Keratinocyte (primary cell): ENCODE data around the gene ENTPD7. TPM values are rescaled to one million over a fixed set of nuclear protein-coding genes. Genes with fewer than 3 reads are reported as not detected.

Source experiments
- DNase-seq: peaks from one replicate; pipeline ENCODE4 v3.0.0-alpha.2; 2011; ENCODE audit warnings: low read depth, missing footprints, low spot score
- FAIRE-seq: peaks from 2 replicates; lab custom pipeline; 2011; peaks lifted over from hg19 to GRCh38; lab: Jason Lieb, UNC
- H2AFZ ChIP-seq: 2 replicates; pipeline ENCODE4 v1.6.0; 2012; ENCODE audit warnings: low read length, control low read depth, inconsistent platforms; ENCODE audit not compliant: control insufficient read depth
- H3K27ac ChIP-seq: 2 replicates; pipeline ENCODE4 v1.5.1; 2011; ENCODE audit warnings: low read length; ENCODE audit not compliant: control insufficient read depth, insufficient read depth
- H3K27me3 ChIP-seq: 3 replicates; pipeline ENCODE4 v1.6.0; 2011; ENCODE audit warnings: low read length; ENCODE audit not compliant: control insufficient read depth, insufficient read depth; ENCODE audit errors: extremely low read depth
- H3K36me3 ChIP-seq, 2 experiments: 2 replicates in 1 of 2; 3 replicates in 1 of 2; pipeline ENCODE4 v1.5.1; 2011; ENCODE audit warnings: low read length in 2 of 2, mild to moderate bottlenecking in 1 of 2; ENCODE audit not compliant: control insufficient read depth in 2 of 2, insufficient read depth in 2 of 2; ENCODE audit errors: extremely low read depth in 1 of 2
- H3K4me1 ChIP-seq: 3 replicates; pipeline ENCODE4 v1.5.1; 2011; ENCODE audit warnings: low read length; ENCODE audit not compliant: control insufficient read depth, insufficient read depth; ENCODE audit errors: extremely low read depth
- H3K4me2 ChIP-seq: 3 replicates; pipeline ENCODE4 v1.6.0; 2011; ENCODE audit warnings: low read depth, low read length; ENCODE audit not compliant: control insufficient read depth, insufficient read depth; ENCODE audit errors: extremely low read depth
- H3K4me3 ChIP-seq, 3 experiments: fragments of 200-600 bp in 1 of 3; sonication (generic) in 1 of 3; 2 replicates in 2 of 3; 3 replicates in 1 of 3; pipeline ENCODE4 v1.5.1; 2011 to 2016; ENCODE audit warnings: low read length in 3 of 3, mild to moderate bottlenecking in 3 of 3, control low read depth in 2 of 3, inconsistent platforms in 1 of 3, low read depth in 1 of 3, mixed read lengths in 1 of 3, mixed run types in 1 of 3, moderate library complexity in 1 of 3; ENCODE audit not compliant: control insufficient read depth in 2 of 3, insufficient read depth in 2 of 3; ENCODE audit errors: extremely low read depth in 1 of 3
- H3K79me2 ChIP-seq: 2 replicates; pipeline ENCODE4 v1.6.0; 2012; ENCODE audit warnings: low read length; ENCODE audit not compliant: control insufficient read depth, insufficient read depth
- H3K9ac ChIP-seq: 3 replicates; pipeline ENCODE4 v1.6.0; 2011; ENCODE audit warnings: low read length; ENCODE audit not compliant: control insufficient read depth, insufficient read depth; ENCODE audit errors: extremely low read depth
- H3K9me1 ChIP-seq: 3 replicates; pipeline ENCODE4 v1.6.0; 2011; ENCODE audit warnings: low read length; ENCODE audit not compliant: control insufficient read depth, insufficient read depth; ENCODE audit errors: extremely low read depth
- H3K9me3 ChIP-seq: 2 replicates; pipeline ENCODE4 v1.5.1; 2012; ENCODE audit warnings: low read depth, low read length; ENCODE audit not compliant: control insufficient read depth
- H4K20me1 ChIP-seq: 3 replicates; pipeline ENCODE4 v1.6.0; 2011; ENCODE audit warnings: low read length; ENCODE audit not compliant: control insufficient read depth, insufficient read depth; ENCODE audit errors: extremely low read depth
- CTCF ChIP-seq, 3 experiments: IDR thresholded peaks in 1 of 3; conservative IDR thresholded peaks in 1 of 3; optimal IDR thresholded peaks in 1 of 3; 2 replicates in 2 of 3; 3 replicates in 1 of 3; pipeline versions ENCODE3 to v1.5.1; 2011; ENCODE audit warnings: low read length in 3 of 3, mild to moderate bottlenecking in 3 of 3, moderate library complexity in 2 of 3, control low read depth in 1 of 3, inconsistent platforms in 1 of 3; ENCODE audit not compliant: insufficient read depth in 2 of 3; ENCODE audit errors: extremely low read depth in 1 of 3
- EZH2 ChIP-seq: IDR thresholded peaks from one replicate; pipeline ENCODE4 v1.6.1; 2012; ENCODE audit warnings: inconsistent platforms, mild to moderate bottlenecking, low read length, moderate library complexity
- dilution Hi-C: fragments of 300-500 bp; cut with MboI; formaldehyde crosslinking; loops from one replicate; pipeline ENCODE4 v1.7.0; 2020; ENCODE audit warnings: low sequenced_read_pairs; ENCODE audit not compliant: extremely low pct_ligation_motif_present
- polyA plus RNA-seq, 5 experiments: library from polyadenylated mRNA; depleted of rRNA in 3 of 5; stranded (reverse) in 3 of 5; stranded (forward) in 1 of 5; unstranded in 1 of 5; fragments of >200 nt; gene quantifications; 1 replicate in 1 of 5; 2 replicates in 3 of 5; 3 replicates in 1 of 5; pipeline versions ENCODE4 v1.2.1 to v1.2.3, GENCODE V29; 2011 to 2012; ENCODE audit warnings: missing spikeins in 2 of 5, low read depth in 1 of 5, low replicate concordance in 1 of 5

ENTPD7 gene
- polyA plus RNA-seq, 1 donor (not counting 4 experiments of a cell fraction or from before 2014, with no cell fraction given), result 18.1 TPM

GRCh38 chr10:99708428-99709012 lies 49.2 kb downstream of the ENTPD7 start:
- no peak for TF ChIP-seq CTCF (optimal IDR thresholded peaks at IDR 0.05 in 1 of 3, IDR thresholded peaks at IDR 0.05 in 1 of 3, conservative IDR thresholded peaks at IDR 0.05 in 1 of 3; ENCODE audit: extremely low read depth in 1 of 3, insufficient read depth in 2 of 3, low read length in 3 of 3)
- no peak for TF ChIP-seq EZH2
- DNase-seq, result no peak
- Histone ChIP-seq H3K9ac (peak overlapping the region; percentile 13), H3K9me1 (no peaks in the 10 kb centered on the region), H3K79me2 (no peaks in the 10 kb centered on the region), H3K36me3 (peaks cover 24 to 35% of the 10 kb centered on the region in 2 experiments), H3K27me3 (no peaks in the 10 kb centered on the region), H3K4me3 (no peak overlapping the region), H3K9me3 (no peaks in the 10 kb centered on the region), H4K20me1 (no peaks in the 10 kb centered on the region), H2AFZ (no peak overlapping the region), H3K4me1 (peaks cover 15% of the 10 kb centered on the region), H3K4me2 (no peak overlapping the region), H3K27ac (no peak overlapping the region)
- dilution Hi-C loops, result no loop called here
- no peak for FAIRE-seq

DNA sequence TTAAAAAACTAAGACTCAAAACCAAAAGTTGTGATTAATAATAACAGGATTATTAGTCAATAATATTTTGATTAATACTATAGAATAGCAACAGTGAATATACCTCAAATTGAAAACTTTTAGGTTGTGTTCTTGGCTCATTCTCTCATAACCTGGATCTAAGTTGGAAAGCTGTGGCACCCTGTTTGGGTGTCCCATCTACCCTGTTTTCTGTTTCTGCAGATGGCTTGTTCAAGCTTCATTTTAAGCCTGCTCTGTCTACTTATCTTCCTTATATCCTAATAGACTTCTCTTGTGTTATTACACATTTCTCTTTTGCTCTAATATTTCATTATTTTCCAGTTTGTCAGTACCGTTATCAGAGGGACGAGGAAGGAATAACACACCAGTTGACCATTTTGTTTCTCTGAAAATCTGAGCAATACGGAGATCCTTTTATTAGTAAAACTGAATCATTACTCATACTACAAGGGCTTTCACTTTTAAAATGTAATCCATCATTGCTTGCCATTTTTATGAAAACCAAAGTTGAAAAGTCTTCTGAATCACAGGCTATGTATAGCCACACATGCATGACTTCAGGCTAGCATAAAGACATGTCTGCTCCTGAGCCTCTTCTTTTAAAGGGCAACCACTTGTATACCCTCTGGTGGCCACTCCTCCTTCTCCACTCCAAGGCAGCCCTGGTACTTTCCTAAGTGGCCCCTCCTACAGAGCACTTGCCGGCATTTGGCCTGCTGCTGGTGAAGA lies 50.3 kb downstream of the ENTPD7 start:
- peaks cover 28 to 29% of the 10 kb centered on the region in 2 experiments for H3K36me3 ChIP-seq
- no peak overlapping the region for H2AFZ ChIP-seq
- no peaks in the 10 kb centered on the region for H3K9me3 ChIP-seq
- H3K9ac ChIP-seq, result peak overlapping the region; percentile 11
- peak overlapping the region; percentile 9 for H3K4me2 ChIP-seq
- no peaks in the 10 kb centered on the region for H3K27me3 ChIP-seq
- no peaks in the 10 kb centered on the region for H3K79me2 ChIP-seq
- no peaks in the 10 kb centered on the region for H3K9me1 ChIP-seq
- H3K4me1 ChIP-seq, result peaks cover 15% of the 10 kb centered on the region
- peak; percentile 82 for FAIRE-seq
- DNase-seq, result peak; percentile 45
- peak overlapping the region; percentile 52 for H3K27ac ChIP-seq
- TF ChIP-seq EZH2 (no peak), CTCF (optimal IDR thresholded peaks at IDR 0.05 in 1 of 3, IDR thresholded peaks at IDR 0.05 in 1 of 3, conservative IDR thresholded peaks at IDR 0.05 in 1 of 3; ENCODE audit: extremely low read depth in 1 of 3, insufficient read depth in 2 of 3, low read length in 3 of 3) (peak; percentile 4 to 21 (median 16))
- dilution Hi-C loops, result no loop called here
- H3K4me3 ChIP-seq, result no peak overlapping the region
- no peaks in the 10 kb centered on the region for H4K20me1 ChIP-seq
